Hematopoietic multipotent progenitor cell treated with erythropoietin and hydrocortisone succinate and interleukin-3 and kit ligand, for 4 days (in vitro differentiated cells): Measurements from ENCODE around the gene NUAK2.
A peak's percentile ranks its signal among the peaks of the same experiment; 100 is the strongest.

Experiments
- DNase-seq: peaks from one replicate; pipeline ENCODE4 v3.0.0-alpha.2; 2015

NUAK2 gene

DNA sequence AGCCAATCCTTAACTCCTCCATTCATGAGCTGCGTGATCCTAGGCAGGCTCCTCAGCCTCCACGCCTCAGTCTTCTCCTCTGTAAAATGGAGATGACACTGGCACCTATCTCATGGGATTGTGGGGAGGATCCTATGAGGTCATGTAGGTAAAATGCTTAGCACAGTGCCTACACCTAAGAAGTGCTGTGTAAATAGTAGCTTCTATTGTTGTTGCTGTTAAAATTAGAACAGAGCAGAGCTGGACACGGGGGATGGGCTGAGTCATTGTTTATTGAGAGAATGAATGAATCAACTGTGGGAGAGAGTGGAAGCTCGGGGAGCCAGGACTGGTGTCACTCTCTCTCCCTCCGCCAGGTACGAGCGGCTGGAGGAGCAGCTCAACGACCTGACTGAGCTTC, 50.8 kb downstream of the NUAK2 start:
- no peak for DNase-seq

DNA sequence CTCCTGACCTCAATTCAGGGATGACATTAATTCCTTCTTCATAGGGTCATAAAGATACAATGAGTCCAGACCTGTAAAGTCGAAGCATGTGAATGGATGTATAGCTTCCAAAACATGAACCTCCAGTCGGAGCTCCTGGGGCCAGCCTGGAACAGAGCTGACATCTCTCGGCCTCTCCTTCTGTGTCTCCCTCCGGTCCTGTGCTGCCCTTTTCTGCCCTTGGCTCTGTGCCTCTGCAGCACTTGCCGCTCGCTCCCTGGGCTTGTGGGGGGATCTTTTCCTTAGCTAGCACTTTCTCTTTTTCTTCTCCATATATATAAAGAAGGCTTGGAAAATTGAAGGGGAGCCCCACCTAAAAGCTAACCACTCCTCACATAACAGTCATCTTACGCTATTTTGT, 51.3 kb downstream of the NUAK2 start:
- no peak for DNase-seq

DNA sequence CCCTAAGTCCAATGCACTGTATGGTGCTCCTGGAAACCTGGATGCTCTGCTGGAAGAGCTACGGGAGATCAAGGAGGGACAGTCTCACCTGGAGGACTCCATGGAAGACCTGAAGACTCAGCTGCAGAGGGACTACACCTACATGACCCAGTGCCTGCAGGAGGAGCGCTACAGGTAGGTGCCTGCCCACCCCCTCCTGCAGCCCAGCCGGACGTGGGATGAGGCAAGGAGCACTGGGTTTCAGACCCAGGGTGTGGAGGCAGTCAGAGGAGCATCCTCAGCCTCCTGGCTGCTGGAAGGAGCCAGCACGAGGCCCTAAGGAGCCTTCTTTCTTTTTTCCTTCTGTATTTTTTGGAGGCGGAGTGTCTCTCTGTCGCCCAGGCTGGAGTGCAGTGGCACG, 51.8 kb downstream of the NUAK2 start:
- DNase-seq = no peak

DNA sequence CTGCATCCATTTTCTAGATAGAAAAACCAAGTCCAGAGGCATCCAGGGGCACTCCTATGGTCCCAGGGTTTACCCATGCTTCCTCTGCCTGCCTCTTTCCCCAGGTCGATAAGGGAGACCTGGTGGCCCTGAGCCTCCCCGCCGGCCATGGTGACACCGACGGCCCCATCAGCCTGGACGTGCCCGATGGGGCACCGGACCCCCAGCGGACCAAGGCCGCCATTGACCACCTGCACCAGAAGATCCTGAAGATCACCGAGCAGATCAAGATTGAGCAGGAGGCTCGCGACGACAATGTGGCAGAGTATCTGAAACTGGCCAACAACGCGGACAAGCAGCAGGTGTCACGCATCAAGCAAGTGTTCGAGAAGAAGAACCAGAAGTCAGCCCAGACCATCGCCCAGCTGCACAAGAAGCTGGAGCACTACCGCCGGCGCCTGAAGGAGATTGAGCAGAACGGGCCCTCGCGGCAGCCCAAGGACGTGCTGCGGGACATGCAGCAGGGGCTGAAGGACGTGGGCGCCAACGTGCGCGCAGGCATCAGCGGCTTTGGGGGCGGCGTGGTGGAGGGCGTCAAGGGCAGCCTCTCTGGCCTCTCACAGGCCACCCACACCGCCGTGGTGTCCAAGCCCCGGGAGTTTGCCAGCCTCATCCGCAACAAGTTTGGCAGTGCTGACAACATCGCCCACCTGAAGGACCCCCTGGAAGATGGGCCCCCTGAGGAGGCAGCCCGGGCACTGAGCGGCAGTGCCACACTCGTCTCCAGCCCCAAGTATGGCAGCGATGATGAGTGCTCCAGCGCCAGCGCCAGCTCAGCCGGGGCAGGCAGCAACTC, 52.5 kb downstream of the NUAK2 start:
- DNase-seq = no peak

DNA sequence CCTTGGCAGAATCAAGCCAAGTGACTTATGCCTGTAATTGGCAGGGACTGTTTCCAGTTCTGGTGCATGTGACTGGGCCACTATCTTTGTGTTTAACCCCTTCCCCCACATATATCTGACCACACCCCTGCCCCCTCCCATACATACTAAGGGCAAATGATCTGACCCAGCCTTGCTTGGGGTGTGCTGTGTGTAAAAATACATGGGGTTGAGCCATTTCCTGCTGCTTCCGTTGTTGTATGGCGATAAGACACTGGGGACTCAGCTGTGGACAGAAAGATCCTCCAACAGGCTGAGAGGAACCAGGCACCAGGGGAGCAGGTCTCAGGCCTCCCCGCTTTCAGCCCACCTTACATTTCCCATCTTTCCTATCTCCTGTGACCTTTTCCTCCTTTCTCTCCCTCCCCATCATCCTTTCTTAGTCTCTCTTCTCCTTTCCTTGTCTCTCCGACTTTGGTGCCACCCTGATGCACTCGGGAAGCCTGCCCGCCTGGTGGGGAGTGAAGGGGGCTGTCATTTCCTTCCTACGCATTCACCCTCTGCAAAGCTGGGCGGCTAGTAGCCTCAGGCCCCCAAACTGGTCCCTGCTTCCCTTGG, 54.1 kb downstream of the NUAK2 start:
- DNase-seq = peak; percentile 96

DNA sequence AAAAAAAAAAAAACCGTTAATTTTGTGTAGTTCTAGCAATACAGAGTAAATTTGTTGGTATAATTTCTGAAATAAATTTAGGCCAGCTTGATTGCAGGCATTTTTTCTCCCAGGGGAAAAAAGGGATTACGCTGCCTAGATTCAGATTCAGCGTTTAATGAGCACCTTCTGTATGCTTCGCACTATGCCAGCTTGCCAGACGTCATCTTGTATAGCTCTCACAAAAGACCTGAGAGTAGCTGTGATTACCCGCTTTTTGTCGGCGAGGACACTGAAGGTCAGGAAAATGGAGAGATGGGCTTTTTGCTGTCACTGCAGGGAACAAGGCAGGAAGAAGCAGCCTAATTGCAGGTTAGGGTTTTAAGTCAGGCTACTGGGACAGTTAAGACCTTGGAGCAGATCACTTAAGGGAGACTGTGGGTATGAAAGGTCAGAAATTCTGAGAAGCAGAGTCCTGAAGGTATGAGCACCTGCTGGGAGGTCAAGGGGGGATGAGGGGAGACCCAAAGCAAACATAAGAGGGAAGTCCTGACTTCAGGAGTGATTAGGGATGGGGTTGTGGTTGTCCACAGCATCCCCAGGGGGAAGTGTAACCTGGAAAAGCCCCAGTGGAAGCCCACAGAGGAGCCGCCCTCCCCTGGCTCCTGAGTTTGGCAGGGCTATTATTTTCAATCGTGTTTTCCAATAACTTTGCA, 54.8 kb downstream of the NUAK2 start:
- no peak for DNase-seq

DNA sequence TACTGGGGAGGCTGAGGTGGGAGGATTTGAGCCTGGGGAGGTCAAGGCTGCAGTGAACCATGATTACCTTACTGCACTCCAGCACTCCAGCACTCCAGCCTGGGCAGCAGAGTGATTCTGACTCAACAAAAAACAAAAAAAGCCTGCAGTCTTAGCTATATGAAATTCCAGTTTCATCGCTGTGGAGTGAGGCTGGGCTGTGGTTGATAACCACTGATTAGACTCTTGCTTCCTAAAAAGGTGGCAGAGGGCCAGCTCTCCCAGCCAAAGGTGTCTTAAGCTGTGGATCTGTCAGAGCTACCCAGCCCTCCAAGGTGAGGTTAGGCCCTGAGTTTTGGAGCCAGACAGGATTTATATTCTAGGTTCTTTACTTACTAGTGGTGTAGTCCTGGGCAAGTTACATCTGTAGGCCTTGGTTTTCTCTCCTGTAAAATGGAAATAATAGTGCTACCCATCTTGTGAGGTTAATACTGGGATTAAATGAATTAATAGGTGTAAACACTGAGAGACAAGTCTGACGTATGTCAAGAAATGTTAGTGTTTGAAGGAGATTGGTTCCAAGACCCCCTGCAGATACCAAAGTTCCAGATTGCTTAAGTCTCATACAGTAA, 57.9 kb downstream of the NUAK2 start:
- DNase-seq = peak; percentile 68

DNA sequence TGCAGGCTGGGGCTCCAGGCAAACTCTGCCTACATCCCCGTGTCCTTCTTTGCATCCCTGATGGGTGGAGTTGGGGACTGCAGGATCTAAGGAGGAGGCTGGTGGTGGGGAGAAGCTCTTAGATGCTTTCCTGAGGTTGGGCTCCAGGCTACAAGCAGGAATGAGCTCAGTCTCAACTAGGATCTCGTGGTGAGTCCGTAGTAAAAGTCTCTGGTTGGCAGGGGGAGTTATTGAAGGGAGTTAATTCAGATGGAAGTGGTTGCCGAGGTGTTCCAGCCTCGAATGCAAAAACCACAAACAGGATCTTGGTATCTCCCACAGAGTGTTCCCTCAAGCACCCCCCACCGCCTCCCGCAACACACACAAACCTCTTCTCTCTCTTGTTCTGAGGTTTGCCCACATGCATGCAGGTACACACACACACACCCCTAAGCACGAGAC, 58.8 kb downstream of the NUAK2 start:
- DNase-seq = peak; percentile 44

DNA sequence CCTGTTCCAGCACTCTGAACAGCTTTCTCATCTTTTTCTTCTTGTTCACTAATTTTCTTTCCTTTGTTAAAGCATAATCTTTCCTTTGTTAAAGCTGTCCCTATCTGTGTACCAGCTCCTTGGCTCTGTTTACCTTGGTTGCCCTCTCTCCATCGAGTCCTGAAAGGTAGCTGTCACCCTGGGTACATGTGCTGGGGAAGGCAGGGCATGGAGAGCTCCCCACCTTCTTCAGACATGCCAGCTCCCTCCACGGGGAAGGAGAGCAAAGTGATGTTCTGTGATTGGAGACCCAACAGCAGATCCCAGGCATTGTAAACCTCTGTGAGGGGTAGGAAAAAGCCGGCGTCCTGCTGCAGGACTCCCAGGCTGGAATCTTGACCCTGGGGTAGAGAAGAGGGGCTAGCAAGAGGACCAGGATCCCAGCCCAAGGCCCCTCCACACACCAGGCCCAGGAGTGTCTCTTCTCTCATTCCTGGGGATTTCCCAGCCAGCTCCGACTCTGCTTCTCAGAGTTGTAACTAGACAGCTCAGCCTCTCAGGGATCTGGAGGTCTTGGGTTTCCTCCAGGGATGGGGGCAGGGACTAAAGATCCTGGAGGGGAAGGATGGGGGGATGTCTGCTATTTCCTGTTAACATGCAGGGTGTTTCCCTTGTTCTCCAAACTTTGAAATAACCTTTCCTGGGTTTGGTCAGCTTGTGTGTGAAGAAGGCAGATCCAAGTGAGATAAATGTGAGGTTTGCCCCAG, 59.4 kb downstream of the NUAK2 start:
- peak; percentile 36 for DNase-seq

DNA sequence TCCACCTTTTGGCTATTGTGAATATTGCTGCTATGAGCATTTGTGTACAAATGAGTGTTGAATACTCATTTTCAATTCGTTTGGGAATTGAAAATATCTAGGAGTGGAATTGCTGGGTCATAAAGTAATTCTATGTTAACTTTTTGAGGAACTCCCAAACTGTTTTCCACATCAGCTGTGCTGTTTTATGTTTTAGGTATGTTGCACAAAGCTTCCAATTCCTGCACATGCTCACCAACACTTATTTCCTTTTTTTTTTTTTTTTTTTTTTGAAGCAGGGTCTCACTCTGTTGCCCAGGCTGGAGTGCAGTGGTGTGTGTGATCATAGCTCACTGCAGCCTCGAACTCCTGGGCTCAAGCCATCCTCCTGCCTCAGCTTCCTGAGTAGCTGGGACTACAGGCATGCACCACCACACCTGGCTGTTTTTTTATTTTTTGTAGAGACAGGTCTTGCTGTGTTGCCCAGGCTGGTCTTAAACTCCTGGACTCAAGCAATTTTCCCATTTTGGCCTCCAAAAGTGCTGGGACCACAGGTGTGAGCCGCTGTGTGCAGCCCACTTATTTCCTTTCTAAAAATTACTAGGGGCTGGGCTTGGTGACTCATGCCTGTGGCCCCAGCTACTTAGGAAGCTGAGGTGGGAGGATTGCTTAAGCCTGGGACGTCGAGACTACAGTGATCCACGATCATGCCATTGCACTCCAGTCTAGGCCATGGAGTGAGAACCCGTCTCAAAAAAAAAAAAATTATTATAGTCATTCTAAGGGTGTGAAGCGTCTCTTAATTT, 60.4 kb downstream of the NUAK2 start:
- DNase-seq = peak; percentile 60

DNA sequence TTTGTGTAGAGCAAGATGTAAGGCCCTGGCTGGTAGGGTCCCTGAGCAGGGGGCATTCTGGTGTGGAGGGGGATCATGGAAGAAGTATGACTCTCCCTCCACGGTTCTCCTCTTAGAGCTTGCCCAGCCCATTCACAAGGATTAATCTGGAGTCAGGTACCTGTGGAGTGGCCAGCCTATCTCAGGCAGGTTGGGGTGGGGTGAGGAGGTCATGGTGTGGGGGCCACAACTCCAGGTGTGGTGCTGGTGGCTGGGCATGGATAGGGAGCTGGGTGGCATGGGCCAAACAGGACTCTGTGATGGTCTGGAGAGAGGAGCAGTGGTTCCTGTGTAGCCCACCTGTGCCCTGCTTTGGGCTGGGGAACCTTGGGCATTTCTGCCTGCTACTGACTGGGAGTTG, 61.5 kb downstream of the NUAK2 start:
- DNase-seq = no peak

DNA sequence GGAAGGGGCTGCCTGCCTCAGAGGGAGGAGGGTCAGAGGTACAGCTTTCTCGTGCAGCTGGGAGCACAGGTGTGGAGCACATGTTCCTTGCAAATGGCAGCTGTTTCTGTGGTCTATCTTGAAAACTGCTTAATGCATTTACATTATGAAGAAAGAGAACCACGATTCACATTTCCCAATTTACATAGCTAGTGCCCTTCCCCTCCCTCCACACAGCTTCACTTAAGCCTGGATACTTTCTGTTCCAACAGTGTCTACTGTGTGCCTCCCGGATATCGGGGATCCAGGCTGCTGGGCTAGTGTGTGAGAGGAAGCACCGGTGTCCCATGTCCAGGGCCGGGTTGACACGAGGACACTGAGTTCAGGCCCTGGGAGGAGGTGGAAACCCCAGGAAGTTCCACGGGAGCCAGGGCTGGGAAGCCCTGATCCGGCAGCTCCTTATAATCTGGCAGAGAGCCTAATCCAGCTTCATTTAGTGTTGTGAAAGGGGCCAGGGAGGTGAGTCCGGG, 62.2 kb downstream of the NUAK2 start:
- peak; percentile 40 for DNase-seq

DNA sequence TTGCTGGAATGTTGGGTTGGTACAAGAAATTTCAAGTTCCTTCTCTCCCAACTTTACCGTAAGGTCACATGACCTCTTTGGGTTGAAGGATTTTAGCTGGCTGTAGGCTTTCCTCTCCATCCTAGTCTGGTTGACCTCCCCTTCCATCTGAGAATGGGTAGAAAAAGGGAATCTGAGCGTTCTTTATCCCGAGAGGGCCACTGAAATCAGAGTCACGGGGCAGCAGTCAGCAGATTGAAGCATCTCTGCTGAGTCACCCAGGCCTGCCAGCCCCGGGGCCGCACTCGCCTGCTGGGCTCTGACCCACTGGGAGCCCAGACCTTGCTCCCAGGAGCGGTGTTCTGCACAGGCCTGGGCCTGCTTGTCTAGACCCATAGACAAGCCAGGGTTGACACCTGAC, 62.8 kb downstream of the NUAK2 start:
- no peak for DNase-seq

DNA sequence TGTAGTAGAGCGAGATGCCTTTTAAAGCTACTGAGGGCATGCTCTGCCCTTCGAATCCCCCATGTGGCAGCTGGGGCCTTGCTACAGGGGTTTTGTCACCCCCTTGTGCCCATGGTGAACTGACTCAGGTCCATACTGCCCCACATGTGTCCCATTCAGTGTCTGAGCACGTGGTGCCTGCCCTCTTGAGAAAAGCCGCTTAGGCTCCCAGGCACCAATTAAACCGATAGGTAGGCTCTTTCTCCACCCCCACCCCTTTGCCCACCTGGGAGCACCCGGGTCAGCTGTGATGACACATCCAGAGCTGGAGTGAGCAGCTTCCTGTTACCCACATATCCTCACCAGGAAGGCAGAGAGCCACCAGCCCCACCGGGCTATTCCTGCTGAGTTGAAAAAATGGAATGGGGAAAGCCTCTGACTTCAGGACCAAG, 63.3 kb downstream of the NUAK2 start:
- peak; percentile 35 for DNase-seq

DNA sequence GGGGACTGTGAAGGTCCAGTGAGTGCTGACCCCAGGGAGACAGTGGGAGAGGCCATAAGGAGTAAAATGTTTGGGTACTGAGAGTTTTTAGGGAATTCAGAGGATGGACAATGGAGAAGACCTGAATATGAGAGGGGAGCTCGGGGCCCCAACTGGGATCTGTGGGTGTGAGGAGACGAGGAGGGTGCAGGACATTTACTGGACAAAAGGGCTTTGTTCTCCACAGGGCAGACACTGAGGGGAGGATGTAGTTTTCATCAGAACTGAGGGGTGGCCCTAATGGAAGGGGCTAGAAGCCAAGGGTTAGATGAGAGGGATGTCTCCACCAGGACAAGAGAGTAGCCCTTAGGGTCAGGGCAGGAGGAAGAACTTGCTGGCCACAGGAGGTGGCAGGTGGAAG, 63.8 kb downstream of the NUAK2 start:
- no peak for DNase-seq

DNA sequence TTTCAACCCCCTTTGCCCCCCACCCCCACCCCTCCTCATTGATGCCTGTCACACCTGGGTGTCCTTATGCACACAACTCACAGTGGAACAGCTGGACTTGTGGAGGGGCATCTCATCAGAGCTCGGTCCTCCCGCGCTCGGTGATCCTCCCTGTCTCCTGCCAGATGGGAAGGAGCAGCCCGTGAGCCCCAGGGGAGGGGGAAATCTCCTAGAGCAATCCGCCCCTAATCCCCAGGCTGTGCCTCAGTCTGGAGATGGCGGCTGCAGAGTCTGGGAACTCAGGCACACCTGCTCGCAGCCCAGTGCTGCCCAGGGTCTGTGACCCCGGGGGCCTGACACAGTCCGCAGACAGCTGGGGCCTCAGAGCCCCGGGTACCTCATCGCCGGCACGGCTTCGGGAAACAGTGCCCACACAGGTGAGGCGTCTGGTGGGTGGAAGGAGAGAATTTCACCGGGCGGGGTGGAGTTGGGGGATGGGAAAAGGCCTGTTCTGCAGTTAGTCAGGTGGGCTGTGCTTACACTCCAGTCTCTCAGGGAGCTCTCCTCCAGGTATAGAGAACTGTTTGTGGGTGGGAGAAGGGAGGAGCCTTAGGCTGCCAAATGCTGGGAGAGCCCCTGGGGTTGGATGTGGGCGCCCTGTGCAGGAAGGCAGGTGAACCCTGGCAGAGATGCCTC, 64.5 kb downstream of the NUAK2 start:
- DNase-seq = no peak

DNA sequence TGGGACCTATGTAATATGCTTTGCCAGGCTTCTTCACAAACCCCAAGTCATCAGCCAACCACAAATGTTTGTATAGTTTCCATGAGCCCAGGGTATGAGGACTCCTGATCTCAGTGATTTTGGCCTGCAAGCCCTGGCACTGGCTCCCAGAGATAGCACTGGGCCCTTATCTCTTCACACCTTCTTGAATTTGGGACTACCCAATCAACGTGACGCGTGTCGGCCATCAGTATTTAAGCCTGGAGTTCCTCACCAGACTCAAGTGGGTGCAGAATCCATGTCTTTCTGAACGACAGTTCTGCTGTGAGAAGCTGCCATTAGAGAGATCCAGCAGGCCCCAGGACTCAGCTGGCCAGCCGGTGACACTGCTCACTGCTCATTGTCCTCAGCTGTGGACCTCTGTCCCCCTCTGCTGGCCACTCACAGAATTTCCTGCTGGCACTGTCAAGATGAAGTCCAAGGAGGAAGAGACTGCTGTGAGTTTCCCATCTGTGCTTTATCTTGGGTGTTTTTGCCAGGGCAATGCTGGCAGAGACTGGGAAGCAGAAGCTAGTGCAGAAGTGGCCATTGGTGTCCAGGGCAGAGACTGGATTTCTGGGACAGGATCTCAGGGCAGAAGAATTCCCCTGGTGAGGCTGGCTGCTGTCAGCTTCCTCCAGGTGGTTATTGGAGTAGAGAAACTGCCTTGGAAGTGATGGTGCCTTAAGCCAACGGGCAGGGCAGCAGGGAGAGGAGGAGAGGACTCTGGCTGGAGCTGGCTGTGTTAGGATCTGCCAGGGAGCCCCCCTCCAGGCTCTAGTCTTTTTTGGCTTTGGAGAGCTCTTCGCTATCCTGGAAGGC, 65.4 kb downstream of the NUAK2 start:
- peak; percentile 96 for DNase-seq
